ENCODE measurements around the gene FOXA2. TPM values are rescaled to one million over a fixed set of nuclear protein-coding genes. Genes with fewer than 3 reads are reported as not detected.

Gene FOXA2
- polyA plus RNA-seq, 3 donors: not detected

- TF ChIP-seq CTCF (IDR thresholded peaks at IDR 0.05): no peak
- Mint-ChIP-seq H3K4me1 (no peaks in the 10 kb centered on the region), H3K27ac (no peak overlapping the region), H3K36me3 (no peaks in the 10 kb centered on the region), H3K4me3 (peak overlapping the region in 1 of 2 donors; percentile 82), H3K9me3 (peaks cover 0 to 14% (median 9%) of the 10 kb centered on the region in 7 donors), H3K27me3 (ENCODE audit: low read depth in 3 of 3) (peaks cover 93 to 98% (median 93%) of the 10 kb centered on the region in 3 donors)
- Histone ChIP-seq H3K4me2 (replicated peaks; ENCODE audit: extremely low read depth, low read length, poor library complexity, severe bottlenecking) (no peak overlapping the region), H3K4me1 (ENCODE audit: control insufficient read depth in 1 of 2, insufficient read depth in 2 of 2, low read length in 2 of 2) (no peaks in the 10 kb centered on the region), H3K27me3 (ENCODE audit: control insufficient read depth in 2 of 2, insufficient read depth in 2 of 2, low read length in 2 of 2) (peaks cover 91 to 99% of the 10 kb centered on the region in 2 donors), H2AFZ (ENCODE audit: insufficient read depth, low read depth, low read length, poor library complexity, severe bottlenecking) (no peak overlapping the region), H3K79me2 (ENCODE audit: insufficient read depth, low read length) (no peaks in the 10 kb centered on the region), H3K9me3 (replicated peaks in 1 of 2; ENCODE audit: control insufficient read depth in 1 of 2, insufficient read depth in 1 of 2, low read length in 2 of 2) (peaks cover 0 to 29% of the 10 kb centered on the region in 2 donors), H3K27ac (ENCODE audit: low read depth in 1 of 2, low read length in 2 of 2) (no peak overlapping the region), H3K4me3 (replicated peaks in 1 of 3; ENCODE audit: low read depth in 2 of 3, low read length in 3 of 3) (no peak overlapping the region), H3K36me3 (replicated peaks in 1 of 2; ENCODE audit: control insufficient read depth in 1 of 2, insufficient read depth in 2 of 2, low read length in 2 of 2) (no peaks in the 10 kb centered on the region), H3K9ac (ENCODE audit: insufficient read depth, low read length, poor library complexity, severe bottlenecking) (no peak overlapping the region), H4K20me1 (ENCODE audit: insufficient read depth, low read length) (no peaks in the 10 kb centered on the region)
- 6% methylated on average over 44 of the region's 57 CpGs for WGBS (ENCODE audit: insufficient coverage)
- intact Hi-C loops (cut with micrococcal nuclease): no loop called here
- no peak for DNase-seq
Measured at GRCh38 chr20:22567944-22568871, 16.2 kb downstream of the FOXA2 start.

GRCh38 chr20:22566876-22567658 is 17.3 kb downstream of the FOXA2 start:
- H3K36me3 Mint-ChIP-seq: no peaks in the 10 kb centered on the region
- H3K27ac ChIP-seq (ENCODE audit: low read depth in 1 of 2, low read length in 2 of 2): no peak overlapping the region
- H3K4me2 ChIP-seq (replicated peaks; ENCODE audit: extremely low read depth, low read length, poor library complexity, severe bottlenecking): no peak overlapping the region
- no peaks in the 10 kb centered on the region for H3K4me1 Mint-ChIP-seq
- H3K4me1 ChIP-seq (ENCODE audit: control insufficient read depth in 1 of 2, insufficient read depth in 2 of 2, low read length in 2 of 2): no peaks in the 10 kb centered on the region
- no peak for DNase-seq
- peaks cover 0 to 14% (median 9%) of the 10 kb centered on the region in 7 donors for H3K9me3 Mint-ChIP-seq
- H3K27me3 Mint-ChIP-seq (ENCODE audit: low read depth in 3 of 3): peaks cover 93 to 97% (median 94%) of the 10 kb centered on the region in 3 donors
- H3K4me3 Mint-ChIP-seq: peak overlapping the region in 1 of 2 donors; percentile 82
- H3K9me3 ChIP-seq (replicated peaks in 1 of 2; ENCODE audit: control insufficient read depth in 1 of 2, insufficient read depth in 1 of 2, low read length in 2 of 2): peaks cover 0 to 34% of the 10 kb centered on the region in 2 donors
- no peak for TF ChIP-seq CTCF (IDR thresholded peaks at IDR 0.05)
- no peak overlapping the region for H2AFZ ChIP-seq (ENCODE audit: insufficient read depth, low read depth, low read length, poor library complexity, severe bottlenecking)
- WGBS (ENCODE audit: insufficient coverage): 7% methylated on average over 2 of the region's 13 CpGs
- H3K9ac ChIP-seq (ENCODE audit: insufficient read depth, low read length, poor library complexity, severe bottlenecking): no peak overlapping the region
- peaks cover 93 to 99% of the 10 kb centered on the region in 2 donors for H3K27me3 ChIP-seq (ENCODE audit: control insufficient read depth in 2 of 2, insufficient read depth in 2 of 2, low read length in 2 of 2)
- H3K4me3 ChIP-seq (replicated peaks in 1 of 3; ENCODE audit: low read depth in 2 of 3, low read length in 3 of 3): no peak overlapping the region
- H4K20me1 ChIP-seq (ENCODE audit: insufficient read depth, low read length): no peaks in the 10 kb centered on the region
- no peaks in the 10 kb centered on the region for H3K79me2 ChIP-seq (ENCODE audit: insufficient read depth, low read length)
- intact Hi-C loops (cut with micrococcal nuclease): no loop called here
- H3K36me3 ChIP-seq (replicated peaks in 1 of 2; ENCODE audit: control insufficient read depth in 1 of 2, insufficient read depth in 2 of 2, low read length in 2 of 2): no peaks in the 10 kb centered on the region
- H3K27ac Mint-ChIP-seq: no peak overlapping the region

Data from CD14-positive monocyte (primary cell).